Spinal cord (tissue), 10 donors: ENCODE results near the gene SMAD5. TPM values are rescaled to one million over a fixed set of nuclear protein-coding genes. Genes with fewer than 3 reads are reported as not detected.

Experiments
- DNase-seq, 6 donors: peaks; one replicate each; pipeline versions ENCODE4 v3.0.0 to v3.0.0-alpha.2; 2013 to 2015; ENCODE audit warnings: low spot score in 6 of 6, low read depth in 4 of 6
- H3K27ac ChIP-seq: one replicate; pipeline ENCODE4 v1.5.1; 2013; ENCODE audit warnings: low read depth, low read length, control low read depth
- H3K27me3 ChIP-seq: one replicate; pipeline ENCODE4 v1.6.1; 2013; ENCODE audit warnings: low read length; ENCODE audit not compliant: control insufficient read depth, insufficient read depth
- H3K36me3 ChIP-seq: one replicate; pipeline ENCODE4 v1.6.1; 2013; ENCODE audit warnings: low read length; ENCODE audit not compliant: control insufficient read depth, insufficient read depth
- H3K4me1 ChIP-seq: one replicate; pipeline ENCODE4 v1.6.1; 2013; ENCODE audit warnings: low read length; ENCODE audit not compliant: control insufficient read depth, insufficient read depth
- H3K4me3 ChIP-seq: one replicate; pipeline ENCODE4 v1.5.1; 2013; ENCODE audit warnings: low read depth, low read length, control low read depth
- H3K9me3 ChIP-seq: one replicate; pipeline ENCODE4 v1.6.1; 2013; ENCODE audit warnings: low read length; ENCODE audit not compliant: control insufficient read depth, insufficient read depth
- WGBS: methylation state at CpG from one replicate; pipeline ENCODE4 v1.1.5; 2013; ENCODE audit warnings: missing lambda C conversion rate; ENCODE audit not compliant: insufficient coverage; 5-methylcytosine and 5-hydroxymethylcytosine counted together
- polyA plus RNA-seq, 2 donors: library from polyadenylated mRNA; unstranded; fragments of 120-200 nt; gene quantifications; one replicate each; pipeline ENCODE4 v1.2.1, GENCODE V29; 2013; ENCODE audit not compliant: insufficient read length in 2 of 2
- total RNA-seq, 2 donors: library from RNA; depleted of rRNA in 1 of 2; stranded (reverse); fragments of 120-200 nt in 1 of 2; fragments of >200 nt in 1 of 2; gene quantifications; one replicate each; pipeline versions ENCODE4 v1.2.3 to v1.2.4, GENCODE V29; 2013 to 2014
- donor health status: healthy.

Gene SMAD5
- total and polyA plus RNA-seq, 4 donors = 30.5 to 89.0 (median 60.0) TPM

DNA sequence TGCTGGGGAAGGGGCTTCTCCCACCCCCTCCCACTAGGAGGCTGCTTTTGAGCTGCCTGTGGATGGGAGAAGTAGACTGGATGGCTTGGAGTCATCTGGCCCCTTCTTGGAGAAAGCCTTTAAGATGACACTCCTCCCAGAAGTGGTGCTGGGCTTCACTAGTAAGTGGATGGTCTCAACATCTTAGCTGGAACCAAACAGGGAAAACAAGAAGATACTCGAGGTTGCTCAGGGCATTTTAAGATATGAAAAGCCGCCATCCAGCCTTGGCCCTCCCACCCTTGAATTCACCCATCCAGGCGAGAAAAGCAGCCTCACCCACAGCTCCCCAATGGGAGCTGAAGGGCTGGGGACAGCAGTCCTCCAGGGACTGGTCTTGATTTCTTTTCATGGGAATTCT is 68.1 kb downstream of the SMAD5 start:
- DNase-seq = no peak
- H3K27ac ChIP-seq = no peak overlapping the region
- no peaks in the 10 kb centered on the region for H3K9me3 ChIP-seq
- H3K27me3 ChIP-seq = no peaks in the 10 kb centered on the region
- H3K4me3 ChIP-seq = no peak overlapping the region
- peaks cover 18% of the 10 kb centered on the region for H3K4me1 ChIP-seq
- H3K36me3 ChIP-seq = no peaks in the 10 kb centered on the region
- WGBS = 79% methylated on average over 2 of the region's 3 CpGs

DNA sequence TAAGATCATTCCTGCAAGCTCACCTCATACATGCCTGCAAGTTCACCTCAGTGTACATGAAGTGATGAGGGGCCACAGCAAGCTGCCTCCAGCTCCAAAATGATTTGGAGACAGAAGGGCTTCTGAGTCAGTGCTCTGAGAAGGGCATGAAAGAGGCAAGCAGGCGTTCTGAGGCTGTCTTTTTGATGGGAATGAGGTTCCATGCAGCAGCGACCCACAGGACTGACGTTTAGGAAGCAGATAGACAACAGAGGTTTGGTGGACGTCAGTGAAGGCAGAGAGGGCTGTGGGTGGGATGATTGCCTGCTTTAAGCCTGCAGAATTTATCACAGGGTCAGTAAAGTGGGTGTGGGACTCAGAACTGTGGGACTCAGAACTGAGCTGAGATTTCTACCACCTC is 69.2 kb downstream of the SMAD5 start:
- H3K27ac ChIP-seq = no peak overlapping the region
- H3K9me3 ChIP-seq = no peaks in the 10 kb centered on the region
- no peak overlapping the region for H3K4me3 ChIP-seq
- peak in 1 of 6 donors; percentile 13 for DNase-seq
- no peaks in the 10 kb centered on the region for H3K27me3 ChIP-seq
- no peaks in the 10 kb centered on the region for H3K36me3 ChIP-seq
- H3K4me1 ChIP-seq = peaks cover 13% of the 10 kb centered on the region
- 59% methylated on average over 4 of the region's 4 CpGs for WGBS

DNA sequence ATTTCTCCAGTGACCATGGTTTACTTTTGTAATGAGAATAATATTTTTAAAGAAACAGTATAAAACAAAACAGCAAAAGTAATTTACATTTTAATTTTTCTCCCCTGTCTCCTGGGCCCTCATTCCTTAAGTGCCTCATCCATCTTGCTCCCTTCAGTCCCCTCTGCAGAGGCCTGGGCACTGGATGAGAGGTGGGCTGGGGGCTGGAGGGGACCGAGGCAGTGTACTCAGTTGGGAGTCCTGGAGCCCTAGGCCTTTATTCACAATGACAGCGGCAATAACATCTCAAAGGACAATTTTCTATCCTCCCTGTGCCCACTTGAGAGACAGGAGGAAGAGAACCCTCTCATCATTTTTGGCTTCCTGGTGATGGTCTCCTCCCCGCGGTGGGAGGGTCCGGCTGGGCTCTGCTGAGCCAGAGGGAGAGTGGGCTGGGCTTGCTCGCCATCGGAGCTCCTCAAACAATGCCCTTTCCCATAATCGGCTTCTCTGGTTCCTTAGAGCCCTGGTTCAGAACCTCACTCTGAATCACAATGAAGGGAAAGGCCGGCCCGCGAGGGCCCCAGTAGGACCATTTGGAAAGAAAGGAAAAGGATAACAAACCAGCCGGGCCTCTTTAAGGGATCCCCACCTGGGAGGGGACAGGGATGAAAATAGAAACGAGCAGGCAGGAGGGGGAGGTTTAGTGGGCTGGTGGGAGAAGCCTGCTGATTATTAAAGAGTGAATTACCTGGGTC is 70.0 kb downstream of the SMAD5 start:
- Histone ChIP-seq H3K27me3 (no peaks in the 10 kb centered on the region), H3K9me3 (no peaks in the 10 kb centered on the region), H3K36me3 (peaks cover 2% of the 10 kb centered on the region), H3K4me3 (no peak overlapping the region), H3K4me1 (peaks cover 13% of the 10 kb centered on the region), H3K27ac (no peak overlapping the region)
- 7% methylated on average over 11 of the region's 13 CpGs for WGBS
- peak in 2 of 6 donors; percentile 36 to 92 for DNase-seq

DNA sequence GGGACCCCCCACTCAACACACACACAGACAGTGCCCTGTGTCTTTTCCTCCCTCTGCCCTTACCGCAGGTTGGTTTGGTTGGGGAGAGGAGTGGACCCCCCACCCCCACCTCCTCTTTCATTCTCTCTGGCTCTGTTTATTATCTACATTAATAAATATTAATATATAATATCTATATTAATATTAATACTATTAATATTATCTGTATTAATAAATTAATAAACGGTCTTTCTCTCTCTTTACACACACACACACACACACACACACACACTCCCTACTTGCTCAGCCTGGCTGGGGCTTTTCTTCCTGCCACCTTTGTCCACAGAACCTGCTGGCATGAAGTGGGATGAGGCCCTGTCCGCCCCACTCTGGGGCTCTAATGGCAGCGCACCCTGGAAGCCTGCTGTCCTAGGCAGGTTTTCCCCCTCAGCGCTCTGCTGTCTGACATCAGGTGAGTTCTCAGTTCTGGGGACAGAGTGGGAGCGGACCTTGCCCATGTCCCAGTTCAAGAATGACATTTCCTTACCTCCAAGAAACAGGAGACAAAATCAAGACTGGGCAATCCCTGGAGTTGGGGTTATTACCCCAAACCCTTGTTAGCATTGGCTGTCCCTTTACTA is 70.8 kb downstream of the SMAD5 start:
- no peak overlapping the region for H3K4me3 ChIP-seq
- H3K27ac ChIP-seq = no peak overlapping the region
- peaks cover 13% of the 10 kb centered on the region for H3K4me1 ChIP-seq
- no peaks in the 10 kb centered on the region for H3K27me3 ChIP-seq
- H3K36me3 ChIP-seq = peaks cover 2% of the 10 kb centered on the region
- no peak for DNase-seq
- H3K9me3 ChIP-seq = no peaks in the 10 kb centered on the region
- WGBS = 79% methylated on average over 3 of the region's 6 CpGs

DNA sequence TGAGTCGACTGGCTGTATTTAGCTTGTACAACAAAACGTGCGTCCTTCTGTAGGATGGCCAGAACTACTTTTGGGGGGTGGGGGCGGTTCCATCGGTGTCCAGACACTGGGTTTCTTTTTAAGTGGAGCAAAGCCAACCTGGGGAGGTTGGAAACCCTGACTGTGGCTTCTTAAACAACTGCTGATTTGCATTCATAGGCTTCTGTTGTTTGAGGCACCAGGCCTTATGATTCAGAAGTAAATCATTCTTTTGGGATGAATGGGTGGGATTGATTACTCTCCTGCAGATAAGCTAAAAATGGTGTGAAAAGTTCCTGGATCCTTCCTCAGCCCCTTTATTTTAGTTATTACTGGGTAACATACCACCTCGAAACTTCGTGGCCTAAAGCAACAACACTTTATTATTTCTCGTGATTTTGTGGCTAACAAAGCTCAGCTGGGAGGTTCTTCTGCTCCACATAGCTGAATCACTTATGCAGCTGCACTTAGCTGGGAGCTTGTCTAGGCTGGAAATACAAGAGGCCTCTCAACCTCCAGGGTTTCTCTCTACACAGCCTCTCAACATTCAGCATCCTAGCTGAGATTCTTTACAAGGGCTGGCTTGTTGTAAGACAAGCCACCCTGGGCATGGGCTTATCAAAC is 72.5 kb downstream of the SMAD5 start:
- H3K4me3 ChIP-seq = no peak overlapping the region
- H3K27me3 ChIP-seq = no peaks in the 10 kb centered on the region
- DNase-seq = no peak
- peaks cover 2% of the 10 kb centered on the region for H3K36me3 ChIP-seq
- WGBS = 92% methylated on average over 8 of the region's 8 CpGs
- peaks cover 13% of the 10 kb centered on the region for H3K4me1 ChIP-seq
- H3K9me3 ChIP-seq = no peaks in the 10 kb centered on the region
- no peak overlapping the region for H3K27ac ChIP-seq

DNA sequence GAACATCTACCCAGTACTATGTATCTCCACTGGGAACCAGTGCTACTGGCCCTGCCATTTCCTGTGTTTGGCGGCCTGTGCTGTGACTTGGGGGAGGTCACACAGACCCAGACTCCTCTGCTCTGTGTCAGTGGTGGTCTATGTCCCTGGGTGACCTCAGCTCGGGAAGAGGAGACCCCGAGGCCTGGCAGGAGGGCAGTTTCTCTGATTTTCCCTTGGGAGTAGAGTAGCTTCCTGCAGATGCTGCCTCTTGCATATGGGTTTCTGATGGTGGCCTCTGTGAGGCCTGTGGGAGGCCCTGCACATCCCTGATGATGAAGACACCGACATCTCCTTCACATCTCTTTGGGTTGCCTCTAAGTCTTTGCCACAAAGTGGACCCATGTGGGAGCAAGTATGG is 73.3 kb downstream of the SMAD5 start:
- H3K27ac ChIP-seq = no peak overlapping the region
- 97% methylated on average over 4 of the region's 4 CpGs for WGBS

DNA sequence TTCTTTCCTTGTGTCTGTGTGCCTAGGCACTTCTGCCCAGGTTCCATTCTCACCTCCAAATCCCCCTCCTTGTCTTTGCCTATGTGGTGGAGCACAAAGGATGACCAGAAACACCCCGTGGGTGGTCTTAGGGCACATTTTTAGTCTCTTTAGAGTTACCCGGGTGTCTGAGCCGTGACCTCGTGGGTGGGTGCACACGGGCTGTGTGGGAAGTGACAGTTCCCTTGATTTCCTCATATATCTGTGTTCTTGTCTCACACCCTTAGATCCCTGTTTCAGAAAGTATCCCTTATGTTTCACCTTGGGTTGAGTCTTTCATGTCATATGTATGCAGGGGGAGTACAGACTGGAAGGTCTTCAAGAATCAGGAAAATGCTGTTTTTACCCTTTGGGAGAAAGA is 73.7 kb downstream of the SMAD5 start:
- H3K27ac ChIP-seq = no peak overlapping the region
- DNase-seq = no peak
- H3K4me3 ChIP-seq = no peak overlapping the region
- H3K4me1 ChIP-seq = peaks cover 13% of the 10 kb centered on the region
- no peaks in the 10 kb centered on the region for H3K27me3 ChIP-seq
- H3K9me3 ChIP-seq = no peaks in the 10 kb centered on the region
- H3K36me3 ChIP-seq = peaks cover 2% of the 10 kb centered on the region
- WGBS = no CpG with 5 or more reads among the region's 5 CpGs

More for the DNA sequence above, 73.3 kb downstream of the SMAD5 start:
- no peaks in the 10 kb centered on the region for H3K27me3 ChIP-seq
- no peak for DNase-seq
- H3K4me1 ChIP-seq = peaks cover 13% of the 10 kb centered on the region
- no peak overlapping the region for H3K4me3 ChIP-seq
- no peaks in the 10 kb centered on the region for H3K9me3 ChIP-seq
- peaks cover 2% of the 10 kb centered on the region for H3K36me3 ChIP-seq

DNA sequence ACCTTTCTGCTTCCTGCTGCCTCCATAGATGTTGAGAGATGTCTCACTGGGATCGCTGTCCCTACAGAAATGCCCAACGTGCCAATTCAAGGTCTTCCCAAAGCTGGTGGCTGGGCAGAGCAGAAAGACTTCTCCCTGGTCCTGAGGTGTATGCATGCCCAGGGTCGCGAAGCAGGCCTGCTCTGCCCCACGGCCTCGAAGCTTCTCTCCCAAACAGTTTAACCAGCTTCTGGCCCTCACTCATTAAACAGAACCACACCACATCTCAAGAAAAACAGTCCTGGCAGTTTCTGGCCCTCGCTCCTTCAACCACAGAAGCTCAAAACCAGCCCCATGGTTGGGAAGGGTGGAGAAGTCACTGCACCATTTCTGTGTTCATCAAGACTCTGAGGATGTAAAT is 75.0 kb downstream of the SMAD5 start:
- Histone ChIP-seq H3K36me3 (peaks cover 2% of the 10 kb centered on the region), H3K27ac (no peak overlapping the region), H3K4me1 (peaks cover 10% of the 10 kb centered on the region), H3K9me3 (no peaks in the 10 kb centered on the region), H3K27me3 (no peaks in the 10 kb centered on the region), H3K4me3 (no peak overlapping the region)
- DNase-seq = no peak
- 98% methylated on average over 3 of the region's 7 CpGs for WGBS

DNA sequence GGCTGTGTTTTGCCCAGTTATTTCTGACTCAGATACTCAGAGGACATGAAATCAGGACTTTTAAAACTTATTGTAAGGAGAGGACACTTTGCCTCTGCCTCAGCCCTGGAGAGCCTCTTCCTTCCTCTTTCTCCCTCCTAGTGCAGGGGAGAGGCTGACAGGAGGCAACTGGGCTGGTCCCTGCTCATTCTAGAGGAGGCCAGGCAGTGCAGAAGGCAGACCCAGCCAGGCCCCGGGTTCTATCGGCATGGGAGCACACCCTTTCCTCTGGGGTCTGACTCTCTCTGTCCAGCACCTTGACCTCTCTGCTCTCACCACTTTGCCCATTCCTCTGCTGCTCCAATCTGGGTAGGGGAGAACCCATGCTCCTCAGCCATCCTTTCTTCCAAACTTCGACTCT is 76.3 kb downstream of the SMAD5 start:
- H3K36me3 ChIP-seq = peaks cover 2% of the 10 kb centered on the region
- no peaks in the 10 kb centered on the region for H3K9me3 ChIP-seq
- H3K27me3 ChIP-seq = peaks cover under 1% of the 10 kb centered on the region
- H3K4me3 ChIP-seq = no peak overlapping the region
- no peaks in the 10 kb centered on the region for H3K4me1 ChIP-seq
- no peak for DNase-seq
- 85% methylated on average over 3 of the region's 3 CpGs for WGBS
- no peak overlapping the region for H3K27ac ChIP-seq
